ENCODE measurements around the gene RUNX1.

RUNX1 gene

GRCh38 chr21:34885626-34886239 is 163.4 kb downstream of the RUNX1 start:
- Histone ChIP-seq H3K4me3 (ENCODE audit: low read depth, low read length) (no peak overlapping the region), H3K27me3 (ENCODE audit: insufficient read depth, low read depth, severe bottlenecking) (peaks cover 98% of the 10 kb centered on the region), H3K9me3 (ENCODE audit: severe bottlenecking) (peaks cover 43% of the 10 kb centered on the region), H3K27ac (no peak overlapping the region), H3K36me3 (no peaks in the 10 kb centered on the region)
- TF ChIP-seq CTCF (IDR thresholded peaks at IDR 0.05; ENCODE audit: low read depth, low read length), result no peak
- DNase-seq, result no peak

GRCh38 chr21:34885125-34885524 is 164.0 kb downstream of the RUNX1 start:
- H3K36me3 ChIP-seq, result no peaks in the 10 kb centered on the region
- TF ChIP-seq CTCF (IDR thresholded peaks at IDR 0.05; ENCODE audit: low read depth, low read length), result no peak
- peaks cover 38% of the 10 kb centered on the region for H3K9me3 ChIP-seq (ENCODE audit: severe bottlenecking)
- DNase-seq, result no peak
- no peak overlapping the region for H3K4me3 ChIP-seq (ENCODE audit: low read depth, low read length)
- H3K27ac ChIP-seq, result no peak overlapping the region
- peaks cover 98% of the 10 kb centered on the region for H3K27me3 ChIP-seq (ENCODE audit: insufficient read depth, low read depth, severe bottlenecking)

- no peak for TF ChIP-seq CTCF (IDR thresholded peaks at IDR 0.05; ENCODE audit: low read depth, low read length)
- peaks cover 98% of the 10 kb centered on the region for H3K27me3 ChIP-seq (ENCODE audit: insufficient read depth, low read depth, severe bottlenecking)
- H3K9me3 ChIP-seq (ENCODE audit: severe bottlenecking), result peaks cover 31% of the 10 kb centered on the region
- H3K36me3 ChIP-seq, result no peaks in the 10 kb centered on the region
- no peak overlapping the region for H3K27ac ChIP-seq
- no peak for DNase-seq
- H3K4me3 ChIP-seq (ENCODE audit: low read depth, low read length), result no peak overlapping the region
Observed at GRCh38 chr21:34884346-34884929, 164.7 kb downstream of the RUNX1 start.

GRCh38 chr21:34883491-34884271 is 165.4 kb downstream of the RUNX1 start:
- H3K27me3 ChIP-seq (ENCODE audit: insufficient read depth, low read depth, severe bottlenecking), result peaks cover 95% of the 10 kb centered on the region
- peaks cover 24% of the 10 kb centered on the region for H3K9me3 ChIP-seq (ENCODE audit: severe bottlenecking)
- H3K36me3 ChIP-seq, result no peaks in the 10 kb centered on the region
- H3K27ac ChIP-seq, result no peak overlapping the region
- no peak for TF ChIP-seq CTCF (IDR thresholded peaks at IDR 0.05; ENCODE audit: low read depth, low read length)
- no peak for DNase-seq
- no peak overlapping the region for H3K4me3 ChIP-seq (ENCODE audit: low read depth, low read length)

GRCh38 chr21:34882719-34883131 is 166.4 kb downstream of the RUNX1 start:
- Histone ChIP-seq H3K9me3 (ENCODE audit: severe bottlenecking) (peaks cover 14% of the 10 kb centered on the region), H3K4me3 (ENCODE audit: low read depth, low read length) (no peak overlapping the region), H3K27ac (no peak overlapping the region), H3K36me3 (no peaks in the 10 kb centered on the region), H3K27me3 (ENCODE audit: insufficient read depth, low read depth, severe bottlenecking) (peaks cover 92% of the 10 kb centered on the region)
- TF ChIP-seq CTCF (IDR thresholded peaks at IDR 0.05; ENCODE audit: low read depth, low read length), result no peak
- no peak for DNase-seq
